Keratinocyte (primary cell): ENCODE measurements around the gene CTDSPL. TPM values are rescaled to one million over a fixed set of nuclear protein-coding genes. Genes with fewer than 3 reads are reported as not detected.

Experiments used
- DNase-seq: peaks from one replicate; pipeline ENCODE4 v3.0.0-alpha.2; 2011; ENCODE audit warnings: low read depth, missing footprints, low spot score
- FAIRE-seq: peaks from 2 replicates; lab custom pipeline; 2011; peaks lifted over from hg19 to GRCh38; lab: Jason Lieb, UNC
- H2AFZ ChIP-seq: 2 replicates; pipeline ENCODE4 v1.6.0; 2012; ENCODE audit warnings: low read length, control low read depth, inconsistent platforms; ENCODE audit not compliant: control insufficient read depth
- H3K27ac ChIP-seq: 2 replicates; pipeline ENCODE4 v1.5.1; 2011; ENCODE audit warnings: low read length; ENCODE audit not compliant: control insufficient read depth, insufficient read depth
- H3K27me3 ChIP-seq: 3 replicates; pipeline ENCODE4 v1.6.0; 2011; ENCODE audit warnings: low read length; ENCODE audit not compliant: control insufficient read depth, insufficient read depth; ENCODE audit errors: extremely low read depth
- H3K36me3 ChIP-seq, 2 experiments: 2 replicates in 1 of 2; 3 replicates in 1 of 2; pipeline ENCODE4 v1.5.1; 2011; ENCODE audit warnings: low read length in 2 of 2, mild to moderate bottlenecking in 1 of 2; ENCODE audit not compliant: control insufficient read depth in 2 of 2, insufficient read depth in 2 of 2; ENCODE audit errors: extremely low read depth in 1 of 2
- H3K4me1 ChIP-seq: 3 replicates; pipeline ENCODE4 v1.5.1; 2011; ENCODE audit warnings: low read length; ENCODE audit not compliant: control insufficient read depth, insufficient read depth; ENCODE audit errors: extremely low read depth
- H3K4me2 ChIP-seq: 3 replicates; pipeline ENCODE4 v1.6.0; 2011; ENCODE audit warnings: low read depth, low read length; ENCODE audit not compliant: control insufficient read depth, insufficient read depth; ENCODE audit errors: extremely low read depth
- H3K4me3 ChIP-seq, 3 experiments: fragments of 200-600 bp in 1 of 3; sonication (generic) in 1 of 3; 2 replicates in 2 of 3; 3 replicates in 1 of 3; pipeline ENCODE4 v1.5.1; 2011 to 2016; ENCODE audit warnings: low read length in 3 of 3, mild to moderate bottlenecking in 3 of 3, control low read depth in 2 of 3, inconsistent platforms in 1 of 3, low read depth in 1 of 3, mixed read lengths in 1 of 3, mixed run types in 1 of 3, moderate library complexity in 1 of 3; ENCODE audit not compliant: control insufficient read depth in 2 of 3, insufficient read depth in 2 of 3; ENCODE audit errors: extremely low read depth in 1 of 3
- H3K79me2 ChIP-seq: 2 replicates; pipeline ENCODE4 v1.6.0; 2012; ENCODE audit warnings: low read length; ENCODE audit not compliant: control insufficient read depth, insufficient read depth
- H3K9ac ChIP-seq: 3 replicates; pipeline ENCODE4 v1.6.0; 2011; ENCODE audit warnings: low read length; ENCODE audit not compliant: control insufficient read depth, insufficient read depth; ENCODE audit errors: extremely low read depth
- H3K9me1 ChIP-seq: 3 replicates; pipeline ENCODE4 v1.6.0; 2011; ENCODE audit warnings: low read length; ENCODE audit not compliant: control insufficient read depth, insufficient read depth; ENCODE audit errors: extremely low read depth
- H3K9me3 ChIP-seq: 2 replicates; pipeline ENCODE4 v1.5.1; 2012; ENCODE audit warnings: low read depth, low read length; ENCODE audit not compliant: control insufficient read depth
- H4K20me1 ChIP-seq: 3 replicates; pipeline ENCODE4 v1.6.0; 2011; ENCODE audit warnings: low read length; ENCODE audit not compliant: control insufficient read depth, insufficient read depth; ENCODE audit errors: extremely low read depth
- CTCF ChIP-seq, 3 experiments: IDR thresholded peaks in 1 of 3; conservative IDR thresholded peaks in 1 of 3; optimal IDR thresholded peaks in 1 of 3; 2 replicates in 2 of 3; 3 replicates in 1 of 3; pipeline versions ENCODE3 to v1.5.1; 2011; ENCODE audit warnings: low read length in 3 of 3, mild to moderate bottlenecking in 3 of 3, moderate library complexity in 2 of 3, control low read depth in 1 of 3, inconsistent platforms in 1 of 3; ENCODE audit not compliant: insufficient read depth in 2 of 3; ENCODE audit errors: extremely low read depth in 1 of 3
- EZH2 ChIP-seq: IDR thresholded peaks from one replicate; pipeline ENCODE4 v1.6.1; 2012; ENCODE audit warnings: inconsistent platforms, mild to moderate bottlenecking, low read length, moderate library complexity
- dilution Hi-C: fragments of 300-500 bp; cut with MboI; formaldehyde crosslinking; loops from one replicate; pipeline ENCODE4 v1.7.0; 2020; ENCODE audit warnings: low sequenced_read_pairs; ENCODE audit not compliant: extremely low pct_ligation_motif_present
- polyA plus RNA-seq, 5 experiments: library from polyadenylated mRNA; depleted of rRNA in 3 of 5; stranded (reverse) in 3 of 5; stranded (forward) in 1 of 5; unstranded in 1 of 5; fragments of >200 nt; gene quantifications; 1 replicate in 1 of 5; 2 replicates in 3 of 5; 3 replicates in 1 of 5; pipeline versions ENCODE4 v1.2.1 to v1.2.3, GENCODE V29; 2011 to 2012; ENCODE audit warnings: missing spikeins in 2 of 5, low read depth in 1 of 5, low replicate concordance in 1 of 5

Gene CTDSPL
- polyA plus RNA-seq, 1 donor (not counting 4 experiments of a cell fraction or from before 2014, with no cell fraction given) = 83.2 TPM

- FAIRE-seq (no peak), DNase-seq (no peak)
- H3K9ac ChIP-seq = no peak overlapping the region
- H3K27me3 ChIP-seq = no peaks in the 10 kb centered on the region
- no peak for TF ChIP-seq CTCF (optimal IDR thresholded peaks at IDR 0.05 in 1 of 3, IDR thresholded peaks at IDR 0.05 in 1 of 3, conservative IDR thresholded peaks at IDR 0.05 in 1 of 3; ENCODE audit: extremely low read depth in 1 of 3, insufficient read depth in 2 of 3, low read length in 3 of 3)
- no peak for TF ChIP-seq EZH2
- H3K4me3 ChIP-seq = no peak overlapping the region
- no peak overlapping the region for H3K4me2 ChIP-seq
- no peak overlapping the region for H3K27ac ChIP-seq
- H3K79me2 ChIP-seq = no peaks in the 10 kb centered on the region
- dilution Hi-C loops = no loop called here
- no peaks in the 10 kb centered on the region for H3K9me1 ChIP-seq
- no peaks in the 10 kb centered on the region for H3K36me3 ChIP-seq
- no peaks in the 10 kb centered on the region for H4K20me1 ChIP-seq
- no peaks in the 10 kb centered on the region for H3K9me3 ChIP-seq
- peaks cover 16% of the 10 kb centered on the region for H3K4me1 ChIP-seq
- no peak overlapping the region for H2AFZ ChIP-seq
Measured at GRCh38 chr3:37826933-37827332, 34.7 kb upstream of the CTDSPL start.

DNA sequence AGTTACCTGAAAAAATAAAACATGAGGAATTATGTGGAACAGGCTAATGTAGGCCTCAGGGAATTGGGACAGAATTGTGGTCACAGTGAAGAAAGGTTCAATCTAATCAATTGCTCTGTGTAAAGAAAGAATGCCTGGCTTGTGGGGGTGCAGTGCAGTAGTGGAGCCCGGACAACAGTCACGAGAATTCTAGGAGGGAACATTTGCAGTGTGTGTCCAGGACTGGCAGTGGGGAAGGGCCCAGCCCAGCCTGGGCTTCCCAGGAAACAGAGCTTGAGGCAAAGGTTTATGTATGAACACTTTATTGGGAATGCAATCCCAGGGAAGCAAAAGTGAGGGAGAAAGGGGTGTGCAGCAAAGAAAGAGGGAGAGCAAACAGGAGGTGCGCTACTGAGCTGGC is 29.2 kb upstream of the CTDSPL start:
- Histone ChIP-seq H3K27me3 (no peaks in the 10 kb centered on the region), H4K20me1 (no peaks in the 10 kb centered on the region), H3K4me1 (no peaks in the 10 kb centered on the region), H3K27ac (no peak overlapping the region), H3K4me3 (no peak overlapping the region), H3K79me2 (no peaks in the 10 kb centered on the region), H3K9me1 (no peaks in the 10 kb centered on the region), H3K9me3 (no peaks in the 10 kb centered on the region), H2AFZ (no peak overlapping the region), H3K9ac (no peak overlapping the region), H3K4me2 (no peak overlapping the region), H3K36me3 (peaks cover 0 to 2% of the 10 kb centered on the region in 2 experiments)
- dilution Hi-C loops = no loop called here
- FAIRE-seq (no peak), DNase-seq (no peak)
- no peak for TF ChIP-seq CTCF (optimal IDR thresholded peaks at IDR 0.05 in 1 of 3, IDR thresholded peaks at IDR 0.05 in 1 of 3, conservative IDR thresholded peaks at IDR 0.05 in 1 of 3; ENCODE audit: extremely low read depth in 1 of 3, insufficient read depth in 2 of 3, low read length in 3 of 3)
